GM20000 (cell line): ENCODE data around the gene ZMAT2.
A peak's percentile ranks its signal among the peaks of the same experiment; 100 is the strongest.
"Not testable (repeated sequence)": the region's sequence is repeated elsewhere in the genome, so short reads cannot be mapped to it uniquely, and the experiment has no call there.

Experiments
- DNase-seq: peaks from one replicate; pipeline ENCODE4 v3.0.0; 2012; ENCODE audit warnings: low spot score
- CTCF ChIP-seq: IDR thresholded peaks from 2 replicates; pipeline ENCODE4 v1.5.1; 2012; ENCODE audit warnings: mild to moderate bottlenecking, control low read depth; ENCODE audit errors: extremely low read depth, missing control alignments

ZMAT2 gene

GRCh38 chr5:140713562-140714094, 13.4 kb downstream of the ZMAT2 start:
- TF ChIP-seq CTCF, result no peak
- DNase-seq, result no peak

GRCh38 chr5:140716238-140716637, 16.0 kb downstream of the ZMAT2 start:
- DNase-seq, result not testable (repeated sequence)

GRCh38 chr5:140718266-140718592, 18.0 kb downstream of the ZMAT2 start:
- no peak for DNase-seq
- TF ChIP-seq CTCF, result no peak

- DNase-seq, result not testable (repeated sequence)
Measured at GRCh38 chr5:140720738-140721137, 20.5 kb downstream of the ZMAT2 start.

- not testable (repeated sequence) for DNase-seq
Measured at GRCh38 chr5:140721395-140721794, 21.1 kb downstream of the ZMAT2 start.

GRCh38 chr5:140725799-140726471, 25.7 kb downstream of the ZMAT2 start:
- no peak for TF ChIP-seq CTCF
- DNase-seq, result peak; percentile 59

GRCh38 chr5:140733098-140733497, 32.9 kb downstream of the ZMAT2 start:
- DNase-seq, result no peak
- no peak for TF ChIP-seq CTCF

- no peak for DNase-seq
Measured at GRCh38 chr5:140734354-140734753, 34.1 kb downstream of the ZMAT2 start.

GRCh38 chr5:140737486-140737885, 37.2 kb downstream of the ZMAT2 start:
- no peak for DNase-seq
- no peak for TF ChIP-seq CTCF

More at GRCh38 chr5:140734354-140734753, 34.1 kb downstream of the ZMAT2 start:
- TF ChIP-seq CTCF, result no peak
